SK-N-DZ (cell line): ENCODE measurements around the gene SERPINE2.
"Not testable (repeated sequence)": the region's sequence is repeated elsewhere in the genome, so short reads cannot be mapped to it uniquely, and the experiment has no call there.

Source experiments
- DNase-seq: peaks from one replicate; pipeline ENCODE4 v3.0.0-alpha.2; 2015; ENCODE audit warnings: low spot score

SERPINE2 gene

DNA sequence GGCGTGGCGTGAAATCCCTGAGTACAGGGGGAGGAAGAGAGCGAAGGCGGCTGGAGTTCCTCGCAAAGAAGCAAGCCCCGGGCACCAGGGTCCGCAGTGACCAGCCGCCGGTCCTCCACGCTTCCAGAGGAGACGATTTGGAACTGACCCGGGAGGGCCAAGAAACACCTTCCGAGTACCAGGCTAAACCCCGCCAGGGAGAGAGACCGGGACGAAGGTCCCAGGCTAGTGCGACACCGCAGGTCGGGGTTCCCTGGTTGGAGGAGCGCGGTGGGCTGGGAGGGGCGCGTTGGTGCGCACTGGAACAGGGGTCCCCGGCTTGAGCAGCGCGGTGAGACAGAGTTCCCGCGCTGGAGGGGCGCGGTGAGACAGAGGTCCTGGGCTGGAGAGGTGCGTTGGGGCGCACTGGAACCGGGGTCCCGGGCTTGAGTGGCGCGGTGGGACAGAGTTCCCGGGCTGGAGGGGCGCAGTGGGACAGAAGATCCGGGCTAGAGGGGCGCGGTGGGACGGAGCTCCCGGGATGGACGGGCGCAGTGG lies 94.9 kb downstream of the SERPINE2 start:
- no peak for DNase-seq

DNA sequence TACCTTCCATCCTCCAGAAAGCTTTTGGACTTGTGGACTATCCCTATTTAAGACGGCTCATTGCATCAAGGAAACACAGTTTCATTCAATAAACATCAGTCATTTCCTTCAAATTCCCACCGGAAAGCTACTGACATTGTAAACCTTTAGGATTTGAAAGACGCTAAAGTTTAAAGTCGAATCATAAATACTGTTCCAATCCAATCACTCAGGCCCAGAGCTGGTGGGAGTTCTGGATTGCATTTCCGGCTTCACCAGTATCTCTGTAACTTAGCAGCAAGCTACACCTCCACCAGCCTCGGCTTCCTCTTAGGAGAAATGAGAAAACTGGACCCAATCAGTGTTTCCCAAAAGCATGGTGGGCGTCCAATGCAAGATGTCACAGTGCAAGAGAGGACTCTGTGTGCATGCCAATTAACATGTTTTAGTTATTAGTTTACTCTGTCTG lies 95.5 kb downstream of the SERPINE2 start:
- DNase-seq, result no peak

DNA sequence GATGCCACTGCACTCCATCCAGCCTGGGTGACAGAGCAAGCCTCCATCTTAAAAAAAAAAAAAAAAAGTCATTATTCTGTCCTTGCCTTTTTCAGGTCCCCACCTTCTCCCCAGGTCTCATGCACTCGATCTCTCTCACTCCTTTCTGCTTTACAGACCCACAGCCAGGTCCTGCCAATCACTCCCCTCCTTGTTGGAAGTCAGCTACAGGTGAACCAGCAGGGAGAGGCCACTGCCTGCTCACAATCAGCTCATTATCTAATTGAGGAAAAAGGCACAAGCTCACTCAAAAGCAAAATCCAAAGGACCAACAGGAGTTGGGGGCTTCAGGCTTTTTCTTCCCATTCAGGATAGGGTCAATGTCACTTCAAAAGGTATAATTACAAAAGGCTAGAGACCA lies 96.0 kb downstream of the SERPINE2 start:
- no peak for DNase-seq

DNA sequence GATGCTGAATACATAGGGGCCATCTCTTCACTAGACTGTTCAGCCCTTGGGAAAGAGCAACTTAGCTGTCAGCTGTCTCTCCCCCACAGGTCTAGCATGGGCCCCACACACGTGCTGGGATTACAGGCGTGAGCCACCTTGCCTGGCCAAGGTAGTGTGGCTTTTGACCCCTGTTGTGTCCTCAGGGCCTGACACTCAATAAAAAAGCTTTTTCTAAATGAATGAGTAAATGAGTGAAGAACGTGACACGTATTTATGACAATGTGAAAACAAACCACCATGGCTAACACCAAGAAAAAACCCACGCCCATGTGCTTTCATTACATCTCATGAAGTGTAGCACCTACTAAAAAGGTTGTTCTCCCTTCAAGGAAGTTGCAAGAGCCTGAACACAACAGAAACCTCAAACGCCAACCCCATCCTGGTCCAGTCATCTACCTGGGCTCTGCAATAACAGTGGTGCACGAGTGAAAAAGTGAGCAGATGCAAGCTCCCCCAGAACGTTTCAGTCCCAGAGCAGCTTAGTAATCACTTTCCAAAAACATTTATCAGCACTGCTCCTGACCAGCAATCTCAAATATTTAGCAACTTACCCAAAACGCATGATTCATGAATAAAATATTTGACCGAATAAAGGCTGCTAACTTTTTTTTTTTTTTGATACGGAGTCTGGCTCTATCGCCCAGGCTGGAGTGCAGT lies 97.4 kb downstream of the SERPINE2 start:
- no peak for DNase-seq

DNA sequence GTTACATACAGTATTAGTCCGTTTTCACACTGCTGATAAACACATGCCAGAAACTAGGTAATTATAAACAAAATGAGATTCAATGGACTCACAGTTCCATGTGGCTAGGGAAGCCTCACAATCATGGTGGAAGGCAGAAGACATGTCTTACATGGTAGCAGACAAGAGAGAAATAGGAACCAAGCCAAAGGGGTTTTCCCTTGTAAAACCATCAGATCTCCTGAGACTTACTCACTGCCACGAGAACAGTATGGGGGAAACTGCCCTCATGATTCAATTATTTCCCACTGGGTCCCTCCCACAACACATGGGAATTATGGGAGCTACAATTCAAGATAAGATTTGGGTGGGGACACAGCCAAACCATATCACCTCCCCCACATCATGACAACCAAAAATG lies 99.6 kb downstream of the SERPINE2 start:
- not testable (repeated sequence) for DNase-seq

DNA sequence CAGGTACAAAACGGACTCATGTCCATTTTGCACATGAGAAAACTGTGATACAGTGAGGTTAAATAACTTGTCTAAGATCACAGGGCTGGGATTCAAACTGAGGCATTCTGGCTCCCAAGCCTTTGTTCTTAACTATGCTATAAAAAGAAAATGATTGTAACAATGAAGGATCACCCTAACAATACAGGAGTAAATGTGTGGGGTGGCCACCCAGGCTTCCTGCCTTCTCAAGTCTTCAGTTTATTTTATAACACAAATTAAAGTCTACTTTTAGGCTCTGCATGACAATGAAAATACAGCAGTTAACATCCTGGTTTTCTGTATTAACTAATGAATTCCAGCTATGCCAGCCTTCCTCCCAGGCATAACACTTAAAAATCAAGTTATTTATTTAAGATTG lies 101.6 kb downstream of the SERPINE2 start:
- no peak for DNase-seq

DNA sequence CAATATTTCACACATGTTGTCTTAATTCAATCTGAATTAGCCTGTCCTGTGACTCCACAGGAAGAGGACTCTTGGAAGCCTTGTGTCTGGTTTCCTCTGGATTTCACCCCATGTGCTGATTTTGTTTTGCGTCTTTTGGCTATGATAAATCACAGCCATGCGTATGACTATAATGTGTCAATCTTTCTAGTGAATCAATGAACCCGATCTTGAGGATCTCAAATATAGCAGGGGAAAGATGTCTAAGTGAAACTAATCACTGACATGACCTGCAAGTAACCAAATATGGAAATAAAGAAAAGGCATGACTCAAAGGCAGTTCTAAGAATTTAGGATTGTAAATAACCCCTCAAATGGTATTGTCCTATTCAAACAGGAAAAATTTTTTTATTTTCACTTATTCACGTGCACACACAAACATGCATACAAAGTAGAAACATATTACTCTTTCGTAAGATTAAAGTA lies 102.2 kb downstream of the SERPINE2 start:
- DNase-seq, result no peak

DNA sequence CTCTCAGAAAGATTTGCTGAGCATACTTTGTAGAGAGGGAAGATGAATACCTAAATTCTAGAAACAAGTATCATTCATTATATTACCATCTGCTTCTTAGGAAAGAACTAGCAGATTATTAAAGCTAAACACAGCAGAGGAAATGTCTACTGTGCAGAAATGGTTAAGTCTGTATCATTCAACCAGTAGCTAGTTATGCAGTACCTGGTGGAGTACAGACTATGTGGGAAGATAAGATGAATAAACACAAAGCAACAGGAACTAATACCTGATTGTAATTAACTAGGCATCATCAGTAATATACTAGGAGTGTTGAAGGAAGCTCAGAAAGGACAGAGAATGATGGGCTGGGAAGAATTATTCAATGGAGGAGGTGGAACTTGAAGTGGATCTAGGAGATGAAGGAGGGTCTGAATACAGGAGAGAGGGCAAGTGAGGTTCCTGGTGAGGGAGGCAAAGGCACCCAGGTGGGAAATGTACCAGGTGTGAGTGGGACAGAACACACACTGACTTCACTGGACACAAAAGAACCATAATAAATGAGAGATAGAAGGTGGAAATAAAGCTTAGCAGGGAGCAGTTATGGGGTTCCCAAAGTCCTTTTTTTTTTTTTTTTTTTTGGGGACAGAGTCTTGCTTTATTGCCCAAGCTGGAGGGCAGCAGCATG lies 103.5 kb downstream of the SERPINE2 start:
- no peak for DNase-seq

DNA sequence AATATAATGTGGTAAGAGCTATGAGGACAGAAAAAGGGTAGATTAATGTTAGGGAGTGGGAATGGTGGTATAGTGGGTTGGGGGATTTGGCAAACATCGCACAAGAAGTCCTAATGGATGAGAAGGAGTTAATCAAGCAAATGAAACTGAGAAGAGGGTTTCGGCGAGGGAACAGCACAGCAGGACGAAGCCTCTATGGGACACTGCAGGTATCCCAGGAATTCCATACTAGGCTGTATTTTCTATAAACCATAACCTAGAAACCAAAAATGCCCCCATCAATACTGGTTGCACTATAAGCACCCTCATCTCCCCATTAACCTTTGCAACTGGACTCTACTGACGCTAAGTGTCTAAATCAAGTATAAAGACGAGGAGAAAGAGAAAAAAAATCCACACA lies 104.2 kb downstream of the SERPINE2 start:
- no peak for DNase-seq

DNA sequence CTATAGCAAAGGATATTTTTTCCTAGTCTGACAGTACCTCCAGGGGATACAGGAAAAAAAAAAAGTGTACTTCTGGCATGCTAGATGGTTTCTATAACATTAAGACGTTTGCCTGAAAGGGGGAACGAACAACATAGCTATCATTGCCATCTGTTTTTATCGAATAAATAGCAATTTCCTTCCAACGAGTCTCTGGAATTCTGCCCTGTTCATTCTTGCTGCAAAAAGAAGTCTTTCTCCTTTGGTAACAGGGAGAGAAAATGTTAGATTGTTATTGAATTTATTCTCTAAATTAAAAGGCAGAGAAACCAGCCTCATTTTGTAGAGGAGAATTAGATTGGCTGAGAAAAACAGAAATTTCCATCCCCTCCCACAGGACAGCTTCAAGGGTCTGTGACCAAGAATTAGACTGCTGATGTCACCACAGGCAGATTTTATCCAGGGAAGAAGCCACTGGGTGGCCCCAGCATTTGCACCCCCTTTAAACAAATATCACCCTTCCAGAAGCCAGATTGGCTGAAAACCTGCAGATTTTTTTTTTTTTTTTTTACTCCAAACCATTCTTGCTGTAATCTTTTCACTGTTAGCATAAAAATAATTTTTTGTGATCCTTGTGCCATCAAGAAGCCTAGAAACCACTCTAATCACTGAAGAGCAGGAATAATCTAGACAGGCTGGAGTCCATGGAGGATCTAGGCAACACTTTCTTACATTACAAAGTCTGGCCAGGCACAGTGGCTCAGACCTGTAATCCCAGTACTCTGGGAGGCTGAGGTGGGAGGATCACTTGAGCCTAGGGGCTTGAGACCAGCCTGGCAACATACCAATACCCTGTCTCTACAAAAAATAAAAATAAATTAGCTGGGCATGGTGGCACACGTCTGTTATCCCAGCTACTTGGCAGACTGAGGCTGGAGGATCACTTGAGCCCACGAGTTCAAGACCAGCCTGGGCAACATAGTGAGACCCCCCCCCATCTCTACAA lies 106.0 kb downstream of the SERPINE2 start:
- no peak for DNase-seq

DNA sequence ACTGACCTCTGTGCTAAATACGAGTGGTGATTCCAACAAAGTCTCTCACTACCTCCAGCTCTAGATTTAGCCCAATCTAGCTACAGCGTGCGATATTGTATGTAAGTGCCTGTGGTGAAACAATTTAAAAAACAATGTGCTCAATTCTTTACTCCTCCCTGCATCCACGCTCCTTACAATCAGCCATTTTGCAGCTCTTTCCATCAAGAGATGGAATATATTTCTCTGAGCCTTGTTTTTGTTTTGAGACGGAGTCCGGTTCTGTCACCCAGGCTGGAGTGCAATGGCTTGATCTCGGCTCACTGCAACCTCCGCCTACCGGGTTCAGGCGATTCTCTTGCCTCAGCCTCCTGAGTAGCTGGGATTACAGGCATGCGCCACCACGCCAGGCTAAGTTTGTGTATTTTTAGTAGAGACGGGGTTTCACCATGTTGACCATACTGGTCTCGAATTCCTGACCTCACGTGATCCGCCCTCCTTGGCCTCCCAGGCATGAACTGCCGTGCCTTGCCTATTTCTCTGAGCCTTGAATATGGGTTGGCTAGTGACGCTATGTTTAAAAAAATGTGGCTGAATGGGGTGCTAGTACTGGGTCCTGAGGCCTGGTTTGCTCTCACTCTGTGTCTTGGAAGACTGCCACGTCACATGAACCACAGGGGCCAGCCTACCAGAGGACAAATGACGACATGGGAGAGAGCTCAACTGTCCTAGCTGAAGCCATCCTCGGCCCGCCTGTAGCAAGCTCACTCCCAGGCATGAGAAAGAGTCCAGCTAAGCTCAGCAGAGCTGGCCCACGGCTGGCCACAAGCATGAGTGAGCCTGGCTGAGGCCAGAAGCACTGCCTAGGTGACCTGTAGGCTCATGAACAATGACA lies 108.7 kb downstream of the SERPINE2 start:
- DNase-seq, result no peak

DNA sequence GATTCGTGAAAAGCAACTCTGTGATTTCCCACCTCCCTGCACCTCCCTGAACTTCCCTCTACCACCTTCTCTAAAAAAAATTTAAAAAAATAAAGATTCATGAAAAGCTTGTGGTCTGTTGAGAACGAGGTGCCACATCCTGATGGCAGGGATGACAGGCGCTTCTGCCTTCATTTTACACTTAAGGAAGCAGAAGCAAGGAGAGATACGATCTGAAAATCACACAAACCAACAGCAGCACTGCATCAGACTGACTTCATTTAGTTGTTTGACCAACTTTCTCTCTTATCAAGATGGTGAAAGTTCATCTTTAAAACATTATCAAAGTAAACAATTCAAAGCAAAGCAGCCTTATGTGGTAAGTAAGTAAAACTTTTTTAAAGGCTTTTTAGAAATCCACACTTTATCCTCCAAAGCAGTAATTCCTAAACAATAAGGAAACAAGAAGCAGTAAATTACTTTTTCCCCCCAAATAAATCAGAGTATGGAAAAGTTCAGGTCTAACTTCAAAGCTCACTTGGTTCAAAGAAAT lies 109.4 kb downstream of the SERPINE2 start:
- no peak for DNase-seq

DNA sequence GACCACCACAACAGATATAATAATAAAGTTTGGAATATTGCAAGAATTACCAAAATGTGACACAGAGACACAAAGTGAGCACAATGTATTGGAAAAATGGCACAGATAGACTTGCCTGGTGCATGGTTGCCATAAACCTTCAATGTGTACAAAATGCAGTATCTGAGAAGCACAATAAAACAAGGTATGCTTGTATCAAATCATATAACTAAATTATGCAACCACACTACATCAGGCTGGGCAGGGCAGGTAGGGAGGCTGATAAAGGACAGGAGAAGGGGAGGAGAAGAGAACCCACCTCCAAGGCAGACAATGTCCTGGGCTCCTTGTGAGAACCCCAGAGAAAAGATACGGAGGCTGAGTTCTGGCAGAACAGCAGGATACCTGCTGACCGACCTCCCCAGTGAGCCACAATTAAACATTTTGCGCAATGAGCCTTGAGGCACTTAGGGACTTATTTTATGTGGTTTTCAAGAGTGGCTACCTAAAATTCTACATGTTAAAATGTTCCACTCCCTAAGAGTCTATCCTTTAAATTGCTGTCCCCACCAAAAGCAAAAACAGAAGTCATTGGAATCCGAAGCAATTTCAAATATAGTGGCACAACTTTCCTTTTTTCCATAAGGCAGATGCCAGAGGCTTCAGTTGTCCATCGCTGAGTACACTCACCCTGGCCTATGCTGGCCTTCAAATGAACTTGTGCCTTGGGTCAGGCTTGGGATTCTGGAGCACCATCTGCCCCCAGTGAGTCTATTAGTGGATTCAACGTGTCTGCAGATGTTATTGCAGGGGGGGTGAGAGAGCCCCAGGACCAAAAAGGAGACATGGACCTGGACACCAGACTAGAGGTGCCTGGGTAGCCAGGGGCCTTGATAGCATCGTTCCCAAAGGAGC lies 110.7 kb downstream of the SERPINE2 start:
- no peak for DNase-seq

DNA sequence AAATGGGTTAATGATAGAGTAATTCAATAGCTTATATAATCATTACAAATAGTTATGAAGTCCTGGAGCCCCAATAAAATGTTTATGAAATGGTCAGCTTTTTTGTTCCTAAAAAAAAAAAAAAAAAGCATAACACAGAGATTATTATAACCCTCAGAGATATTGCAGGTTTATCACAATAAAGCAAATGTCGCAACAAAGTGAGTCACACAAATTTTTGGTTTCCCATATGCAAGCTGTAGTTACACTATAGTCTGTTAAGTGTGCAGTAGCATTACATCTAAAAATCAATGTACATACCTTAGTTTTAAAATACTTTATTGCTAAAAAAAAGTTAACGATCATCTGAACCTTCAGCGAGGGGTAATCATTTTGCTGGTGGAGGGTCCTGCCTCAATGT lies 114.0 kb downstream of the SERPINE2 start:
- DNase-seq, result no peak
